H1 (cell line): ENCODE measurements around the gene IFNL2. TPM values are rescaled to one million over a fixed set of nuclear protein-coding genes. Genes with fewer than 3 reads are reported as not detected.

Experiments
- CHD1 ChIP-seq: IDR thresholded peaks from 2 replicates; pipeline ENCODE4 v1.6.1; 2012; ENCODE audit warnings: low read depth, low read length, improper control_type of control experiment
- KDM4A ChIP-seq: IDR thresholded peaks from one replicate; pipeline ENCODE4 v1.7.1; 2012; ENCODE audit warnings: low read depth, mild to moderate bottlenecking, moderate library complexity, low read length, inconsistent platforms; ENCODE audit not compliant: severe bottlenecking
- NRF1 ChIP-seq: IDR thresholded peaks from 2 replicates; pipeline ENCODE4 v1.6.1; 2011; ENCODE audit warnings: mild to moderate bottlenecking, low read depth, low read length, improper control_type of control experiment
- polyA plus RNA-seq, 7 experiments: library from polyadenylated mRNA; depleted of rRNA in 3 of 7; stranded (reverse) in 5 of 7; unstranded in 2 of 7; fragments of >200 nt in 5 of 7; fragments of 200-250 nt in 2 of 7; gene quantifications; 1 replicate in 5 of 7; 2 replicates in 1 of 7; 4 replicates in 1 of 7; pipeline versions ENCODE4 v1.2.1 to v1.2.3, GENCODE V29; 2011 to 2013; ENCODE audit warnings: missing spikeins in 2 of 7, mixed read lengths in 2 of 7
- total RNA-seq: library from RNA; stranded (reverse); fragmentation: NEBNext Ultra II Directional; extraction: Animal tissue kit (Norgen Biotek cat#: 25700); gene quantifications from 2 replicates; pipeline ENCODE4 v1.2.1, GENCODE V29; 2021

IFNL2 gene
- total and polyA plus RNA-seq, 2 of the 8 experiments (the other 6 are each of a cell fraction or from before 2014, with no cell fraction given): not detected

GRCh38 chr19:39318690-39319089 lies 50.5 kb downstream of the IFNL2 start (continued):
- no peak for TF ChIP-seq KDM4A
- no peak for TF ChIP-seq CHD1
- no peak for TF ChIP-seq NRF1
- TF ChIP-seq, all 59 proteins: peak for 0
